ENCODE data around the gene ID2. TPM values are rescaled to one million over a fixed set of nuclear protein-coding genes. Genes with fewer than 3 reads are reported as not detected.

Gene ID2
- total and polyA plus RNA-seq, 7 donors: 4.1 to 33.0 (median 14.7) TPM

GRCh38 chr2:8676191-8676920 lies 5.5 kb upstream of the ID2 start:
- intact Hi-C loops (cut with DNase I): no loop called here
- H3K27me3 ChIP-seq (ENCODE audit: insufficient read depth in 3 of 3, low read length in 2 of 3): no peaks in the 10 kb centered on the region
- H3K36me3 ChIP-seq (ENCODE audit: insufficient read depth in 1 of 2, low read depth in 1 of 2): no peaks in the 10 kb centered on the region
- ATAC-seq (peak; percentile 72 to 79 (median 76)), DNase-seq (peak; percentile 88 to 90)
- peaks cover 26% of the 10 kb centered on the region for H3K4me1 ChIP-seq
- H3K27ac ChIP-seq: peak overlapping the region; percentile 93
- peaks cover 4% of the 10 kb centered on the region for H3K9me3 ChIP-seq
- WGBS, 3 donors: 16 to 21% (median 19%) methylated on average over 46 to 51 of the region's 51 CpGs
- H3K4me3 ChIP-seq: peak overlapping the region; percentile 67
- no peak for TF ChIP-seq CTCF (IDR thresholded peaks at IDR 0.05)

GRCh38 chr2:8676921-8677645 lies 4.8 kb upstream of the ID2 start:
- Histone ChIP-seq H3K36me3 (ENCODE audit: insufficient read depth in 1 of 2, low read depth in 1 of 2) (no peaks in the 10 kb centered on the region), H3K4me1 (peaks cover 26% of the 10 kb centered on the region), H3K4me3 (peak overlapping the region; percentile 67), H3K27me3 (ENCODE audit: insufficient read depth in 3 of 3, low read length in 2 of 3) (no peaks in the 10 kb centered on the region), H3K9me3 (peaks cover 4% of the 10 kb centered on the region), H3K27ac (peak overlapping the region; percentile 93)
- intact Hi-C loops (cut with DNase I): no loop called here
- ATAC-seq: no peak
- no peak for TF ChIP-seq CTCF (IDR thresholded peaks at IDR 0.05)
- 3 to 8% (median 3%) methylated on average over 32 to 35 of the region's 35 CpGs for WGBS, 3 donors
- no peak for DNase-seq

- ATAC-seq: peak in 1 of 4 donors; percentile 28
- intact Hi-C loops (cut with DNase I): no loop called here
- 1 to 2% (median 2%) methylated on average over 41 of the region's 41 CpGs for WGBS, 3 donors
- Histone ChIP-seq H3K27me3 (ENCODE audit: insufficient read depth in 3 of 3, low read length in 2 of 3) (no peaks in the 10 kb centered on the region), H3K4me3 (peak overlapping the region; percentile 67), H3K9me3 (peaks cover 4% of the 10 kb centered on the region), H3K36me3 (ENCODE audit: insufficient read depth in 1 of 2, low read depth in 1 of 2) (no peaks in the 10 kb centered on the region), H3K27ac (peak overlapping the region; percentile 93), H3K4me1 (peaks cover 26% of the 10 kb centered on the region)
- no peak for TF ChIP-seq CTCF (IDR thresholded peaks at IDR 0.05)
- DNase-seq: peak in 1 of 2 donors; percentile 41
Measured at GRCh38 chr2:8677646-8678592, 3.9 kb upstream of the ID2 start.

GRCh38 chr2:8678731-8679566 lies 2.9 kb upstream of the ID2 start:
- Histone ChIP-seq H3K27me3 (ENCODE audit: insufficient read depth in 3 of 3, low read length in 2 of 3) (no peaks in the 10 kb centered on the region), H3K4me3 (peak overlapping the region; percentile 67), H3K4me1 (peaks cover 26% of the 10 kb centered on the region), H3K27ac (peak overlapping the region; percentile 93), H3K36me3 (ENCODE audit: insufficient read depth in 1 of 2, low read depth in 1 of 2) (no peaks in the 10 kb centered on the region), H3K9me3 (peaks cover 3% of the 10 kb centered on the region)
- ATAC-seq (peak; percentile 80 to 84 (median 82)), DNase-seq (peak; percentile 96)
- TF ChIP-seq CTCF (IDR thresholded peaks at IDR 0.05): no peak
- intact Hi-C loops (cut with DNase I): no loop called here
- 2 to 6% (median 2%) methylated on average over 37 to 91 of the region's 91 CpGs for WGBS, 3 donors
